Sigmoid colon (tissue), 4 donors: ENCODE data around the gene TRAF3.

Experiments
- CTCF ChIP-seq, 4 experiments: fragments of 450-650 bp in 3 of 4; fragments of 200-600 bp in 1 of 4; IDR thresholded peaks; one replicate each; pipeline ENCODE4 v1.5.1; 2016 to 2019; ENCODE audit warnings: antibody characterized with exemption in 4 of 4, mild to moderate bottlenecking in 3 of 4, moderate library complexity in 2 of 4
- EP300 ChIP-seq, 4 donors: sonication (generic); formaldehyde crosslinking; IDR thresholded peaks; one replicate each; pipeline ENCODE4 v1.6.1; 2017; ENCODE audit warnings: antibody characterized with exemption in 4 of 4
- POLR2A ChIP-seq, 2 donors: fragments of 450-650 bp; IDR thresholded peaks; one replicate each; pipeline ENCODE4 v1.6.1; 2016; ENCODE audit warnings: antibody characterized with exemption in 2 of 2, mild to moderate bottlenecking in 2 of 2, moderate library complexity in 2 of 2
- POLR2AphosphoS5 ChIP-seq, 4 donors: sonication (generic); formaldehyde crosslinking; IDR thresholded peaks; one replicate each; pipeline ENCODE4 v1.6.1; 2017; ENCODE audit warnings: antibody characterized with exemption in 4 of 4

DNA sequence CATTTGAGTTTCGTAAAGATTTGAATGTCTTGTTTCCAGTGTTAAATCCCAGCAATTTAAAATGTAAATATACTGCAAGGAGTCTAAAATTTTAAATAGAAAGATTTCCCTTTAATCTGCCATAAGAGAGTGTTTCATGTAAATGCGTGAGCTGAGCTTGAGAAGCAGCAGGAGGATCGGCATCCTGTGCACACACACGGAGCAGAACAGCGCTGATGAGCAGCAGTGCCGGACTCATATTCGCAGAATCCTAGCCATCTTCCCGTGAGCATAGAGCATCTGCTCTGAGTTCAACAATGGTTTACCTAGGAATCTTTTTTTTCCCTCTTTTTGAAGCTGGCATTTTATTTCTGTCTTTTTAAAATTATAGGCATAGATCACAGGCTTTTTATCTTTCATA, 115.4 kb downstream of the TRAF3 start:
- no peak for TF ChIP-seq EP300 (IDR thresholded peaks at IDR 0.05)
- TF ChIP-seq CTCF (IDR thresholded peaks at IDR 0.05): no peak
- no peak for TF ChIP-seq POLR2A (IDR thresholded peaks at IDR 0.05)
- no peak for TF ChIP-seq POLR2AphosphoS5 (IDR thresholded peaks at IDR 0.05)
